H1 (cell line): ENCODE measurements around the gene AMER2. TPM values are rescaled to one million over a fixed set of nuclear protein-coding genes. Genes with fewer than 3 reads are reported as not detected.
A peak's percentile ranks its signal among the peaks of the same experiment; 100 is the strongest.

ENCODE experiments used
- CTCF ChIA-PET: fragments of 300-600 bp; sonication (Branson Sonifier 250); formaldehyde crosslinking; loops from one replicate; lab custom pipeline; 2021; ENCODE audit not compliant: partially characterized antibody; lab: Charles Lee
- POLR2A ChIA-PET: fragments of 300-600 bp; sonication (Branson Sonifier 250); formaldehyde crosslinking; loops from one replicate; lab custom pipeline; 2021; ENCODE audit warnings: inconsistent platforms; ENCODE audit not compliant: partially characterized antibody; lab: Charles Lee
- DNase-seq, 2 experiments: peaks; one replicate each; pipeline versions ENCODE4 v3.0.0 to v3.0.0-alpha.2; 2010 to 2022; ENCODE audit warnings: low spot score in 2 of 2, low read depth in 1 of 2, mixed read lengths in 1 of 2
- FAIRE-seq: peaks from 2 replicates; lab custom pipeline; 2011; peaks lifted over from hg19 to GRCh38; lab: Jason Lieb, UNC
- H2AFZ ChIP-seq: 2 replicates; pipeline ENCODE4 v1.8.1; 2012; ENCODE audit warnings: low read length, inconsistent platforms
- H2AK5ac ChIP-seq: 2 replicates; pipeline ENCODE4 v1.6.1; 2013; ENCODE audit warnings: low read depth, low read length
- H2BK120ac ChIP-seq: replicated peaks from 2 replicates; pipeline ENCODE3; 2013; ENCODE audit warnings: low read depth, low read length, inconsistent platforms
- H2BK12ac ChIP-seq: 2 replicates; pipeline ENCODE4 v1.6.1; 2013; ENCODE audit warnings: low read depth, low read length
- H2BK15ac ChIP-seq: 2 replicates; pipeline ENCODE4 v1.6.1; 2013; ENCODE audit warnings: low read length
- H2BK20ac ChIP-seq: 2 replicates; pipeline ENCODE4 v1.6.1; 2013; ENCODE audit warnings: low read length
- H2BK5ac ChIP-seq: 2 replicates; pipeline ENCODE4 v1.6.1; 2013; ENCODE audit warnings: low read depth, low read length
- H3K14ac ChIP-seq: 2 replicates; pipeline ENCODE4 v1.6.1; 2013; ENCODE audit warnings: inconsistent platforms; ENCODE audit not compliant: insufficient read length
- H3K18ac ChIP-seq: 2 replicates; pipeline ENCODE4 v1.6.1; 2013; ENCODE audit warnings: low read length; ENCODE audit errors: extremely low read depth
- H3K23ac ChIP-seq: 2 replicates; pipeline ENCODE4 v1.6.1; 2013; ENCODE audit warnings: inconsistent platforms; ENCODE audit not compliant: insufficient read length
- H3K23me2 ChIP-seq: 2 replicates; pipeline ENCODE4 v1.6.1; 2013; ENCODE audit warnings: low read depth, low read length
- H3K27ac ChIP-seq: 2 replicates; pipeline ENCODE4 v1.6.1; 2011; ENCODE audit warnings: low read depth, low read length, inconsistent platforms
- H3K27me3 ChIP-seq, 4 experiments: replicated peaks in 1 of 4; 1 replicate in 1 of 4; 2 replicates in 3 of 4; pipeline versions ENCODE4 v1.6.1 to v1.8.1; 2011 to 2013; ENCODE audit warnings: low read length in 3 of 4, mild to moderate bottlenecking in 3 of 4, inconsistent platforms in 2 of 4, mixed read lengths in 2 of 4, moderate library complexity in 1 of 4; ENCODE audit not compliant: control insufficient read depth in 3 of 4, insufficient read depth in 3 of 4; ENCODE audit errors: extremely low read depth in 1 of 4
- H3K36me3 ChIP-seq, 4 experiments: 2 replicates each; pipeline versions ENCODE4 v1.6.1 to v1.8.1; 2011 to 2013; ENCODE audit warnings: mild to moderate bottlenecking in 4 of 4, low read length in 3 of 4, moderate library complexity in 2 of 4, control low read depth in 1 of 4, inconsistent platforms in 1 of 4; ENCODE audit not compliant: insufficient read depth in 4 of 4, control insufficient read depth in 2 of 4
- H3K4ac ChIP-seq: replicated peaks from 2 replicates; pipeline ENCODE3; 2013; ENCODE audit warnings: low read length, low read depth, mixed read lengths, inconsistent platforms; ENCODE audit not compliant: insufficient read length
- H3K4me1 ChIP-seq, 4 experiments: replicated peaks in 1 of 4; 1 replicate in 1 of 4; 2 replicates in 3 of 4; pipeline versions ENCODE4 v1.6.1 to v1.8.1; 2011 to 2013; ENCODE audit warnings: low read length in 3 of 4, inconsistent platforms in 2 of 4, mixed read lengths in 1 of 4; ENCODE audit not compliant: insufficient read depth in 4 of 4, control insufficient read depth in 3 of 4
- H3K4me2 ChIP-seq, 2 experiments: 2 replicates each; pipeline versions ENCODE4 v1.6.1 to v1.8.1; 2011 to 2013; ENCODE audit warnings: low read depth in 2 of 2, low read length in 2 of 2, control low read depth in 1 of 2, inconsistent platforms in 1 of 2, mild to moderate bottlenecking in 1 of 2; ENCODE audit not compliant: insufficient read depth in 1 of 2
- H3K4me3 ChIP-seq, 4 experiments: fragments of 200-600, 300-600 bp in 1 of 4; sonication (generic), shearing (Covaris generic), sonication (Bioruptor Twin) in 1 of 4; 2 replicates each; pipeline versions ENCODE4 v1.5.1 to v1.8.1; 2011 to 2016; ENCODE audit warnings: low read length in 4 of 4, low read depth in 3 of 4, control low read depth in 2 of 4, inconsistent platforms in 2 of 4, mild to moderate bottlenecking in 2 of 4, mixed read lengths in 1 of 4, moderate library complexity in 1 of 4; ENCODE audit not compliant: insufficient read depth in 2 of 4; ENCODE audit errors: extremely low read depth in 1 of 4
- H3K56ac ChIP-seq: replicated peaks from 2 replicates; pipeline ENCODE3; 2013; ENCODE audit warnings: low read depth, mild to moderate bottlenecking, mixed read lengths, low read length, inconsistent platforms; ENCODE audit not compliant: insufficient read length
- H3K79me1 ChIP-seq: 2 replicates; pipeline ENCODE4 v1.6.1; 2013; ENCODE audit warnings: low read depth, low read length, control low read depth
- H3K79me2 ChIP-seq, 2 experiments: 2 replicates each; pipeline versions ENCODE4 v1.6.1 to v1.8.1; 2012 to 2013; ENCODE audit warnings: low read length in 2 of 2, mild to moderate bottlenecking in 2 of 2, inconsistent platforms in 1 of 2; ENCODE audit not compliant: insufficient read depth in 2 of 2, control insufficient read depth in 1 of 2
- H3K9ac ChIP-seq, 4 experiments: replicated peaks in 1 of 4; 1 replicate in 1 of 4; 2 replicates in 3 of 4; pipeline versions ENCODE4 v1.6.1 to v1.8.1; 2011 to 2013; ENCODE audit warnings: low read depth in 3 of 4, low read length in 3 of 4, control low read depth in 2 of 4, mild to moderate bottlenecking in 2 of 4, moderate library complexity in 2 of 4, inconsistent platforms in 1 of 4; ENCODE audit errors: extremely low read depth in 1 of 4
- H3K9me3 ChIP-seq, 2 experiments: 2 replicates each; pipeline versions ENCODE4 v1.6.1 to v1.8.1; 2012 to 2013; ENCODE audit warnings: mild to moderate bottlenecking in 2 of 2, moderate library complexity in 2 of 2, control low read depth in 1 of 2, inconsistent platforms in 1 of 2, low read depth in 1 of 2, low read length in 1 of 2, mixed read lengths in 1 of 2; ENCODE audit not compliant: insufficient read depth in 2 of 2
- H4K20me1 ChIP-seq, 2 experiments: replicated peaks in 1 of 2; 2 replicates each; pipeline versions ENCODE3 to v1.8.1; 2011 to 2013; ENCODE audit warnings: inconsistent platforms in 2 of 2, low read length in 2 of 2, mild to moderate bottlenecking in 1 of 2; ENCODE audit not compliant: insufficient read depth in 2 of 2, control insufficient read depth in 1 of 2
- H4K5ac ChIP-seq: 2 replicates; pipeline ENCODE4 v1.6.1; 2013; ENCODE audit warnings: low read length, low read depth, mixed read lengths, inconsistent platforms; ENCODE audit not compliant: insufficient read length
- H4K8ac ChIP-seq: 2 replicates; pipeline ENCODE4 v1.8.0; 2013; ENCODE audit warnings: mild to moderate bottlenecking, moderate library complexity, low read length, inconsistent platforms; ENCODE audit not compliant: insufficient read depth; ENCODE audit errors: extremely low read depth
- H4K91ac ChIP-seq: replicated peaks from 2 replicates; pipeline ENCODE3; 2013; ENCODE audit warnings: low read length, mixed read lengths, inconsistent platforms; ENCODE audit not compliant: insufficient read length
- HDAC2 ChIP-seq, 2 experiments: fragments of 300-600 bp in 1 of 2; sonication (generic) in 1 of 2; IDR thresholded peaks; 2 replicates each; pipeline ENCODE4 v1.6.1; 2011 to 2012; ENCODE audit warnings: low read depth in 2 of 2, low read length in 2 of 2, mild to moderate bottlenecking in 2 of 2, moderate library complexity in 2 of 2, borderline replicate concordance in 1 of 2, inconsistent platforms in 1 of 2
- NANOG ChIP-seq: IDR thresholded peaks from 2 replicates; pipeline ENCODE4 v1.6.1; 2011; ENCODE audit warnings: low read length, low read depth, mild to moderate bottlenecking, inconsistent platforms; ENCODE audit not compliant: insufficient read depth, poor library complexity, severe bottlenecking
- NRF1 ChIP-seq: IDR thresholded peaks from 2 replicates; pipeline ENCODE4 v1.6.1; 2011; ENCODE audit warnings: mild to moderate bottlenecking, low read depth, low read length, improper control_type of control experiment
- RAD21 ChIP-seq, 2 experiments: IDR thresholded peaks in 1 of 2; conservative IDR thresholded peaks in 1 of 2; 2 replicates each; pipeline ENCODE4 v1.6.1; 2011; ENCODE audit warnings: low read depth in 2 of 2, low read length in 2 of 2, improper control_type of control experiment in 1 of 2, inconsistent platforms in 1 of 2, mild to moderate bottlenecking in 1 of 2, moderate library complexity in 1 of 2
- SP4 ChIP-seq: IDR thresholded peaks from 2 replicates; pipeline ENCODE4 v1.6.1; 2012; ENCODE audit warnings: low read length, inconsistent platforms
- YY1 ChIP-seq: IDR thresholded peaks from 2 replicates; pipeline ENCODE4 v1.6.1; 2011; ENCODE audit warnings: low read depth, mild to moderate bottlenecking, low read length
- WGBS, 2 experiments: shearing (Covaris generic) in 1 of 2; methylation state at CpG; one replicate each; pipeline versions ENCODE4 v1.1.6 to v1.1.7; 2013 to 2015; ENCODE audit warnings: low lambda C conversion rate in 2 of 2, mixed read lengths in 2 of 2, inconsistent platforms in 1 of 2, low coverage in 1 of 2, missing lambda C conversion rate in 1 of 2; ENCODE audit not compliant: insufficient replicate concordance in 2 of 2, insufficient coverage in 1 of 2, insufficient read length in 1 of 2; ENCODE audit errors: extremely low coverage in 1 of 2, missing lambda C conversion rate in 1 of 2; 5-methylcytosine and 5-hydroxymethylcytosine counted together
- polyA plus RNA-seq, 7 experiments: library from polyadenylated mRNA; depleted of rRNA in 3 of 7; stranded (reverse) in 5 of 7; unstranded in 2 of 7; fragments of >200 nt in 5 of 7; fragments of 200-250 nt in 2 of 7; gene quantifications; 1 replicate in 5 of 7; 2 replicates in 1 of 7; 4 replicates in 1 of 7; pipeline versions ENCODE4 v1.2.1 to v1.2.3, GENCODE V29; 2011 to 2013; ENCODE audit warnings: missing spikeins in 2 of 7, mixed read lengths in 2 of 7
- total RNA-seq: library from RNA; stranded (reverse); fragmentation: NEBNext Ultra II Directional; extraction: Animal tissue kit (Norgen Biotek cat#: 25700); gene quantifications from 2 replicates; pipeline ENCODE4 v1.2.1, GENCODE V29; 2021

Gene AMER2
- total and polyA plus RNA-seq, 2 of the 8 experiments (the other 6 are each of a cell fraction or from before 2014, with no cell fraction given): 0.14 to 0.50 TPM

- Histone ChIP-seq H2AFZ (no peak overlapping the region), H3K4me2 (peak overlapping the region; percentile 31 to 37; a peak in 2 of 4 replicates)
Observed at GRCh38 chr13:25153736-25154135, 18.4 kb downstream of the AMER2 start.

More at GRCh38 chr13:25153736-25154135, 18.4 kb downstream of the AMER2 start:
- Histone ChIP-seq H3K27me3 (no peaks in the 10 kb centered on the region; a peak in 2 of 7 replicates), H3K9me3 (no peaks in the 10 kb centered on the region), H4K20me1 (no peaks in the 10 kb centered on the region), H4K91ac (no peak overlapping the region), H3K56ac (no peak overlapping the region), H2BK20ac (no peak overlapping the region), H3K4me3 (no peak overlapping the region), H3K9ac (no peak overlapping the region; a peak in 1 of 7 replicates), H2BK12ac (no peak overlapping the region), H3K36me3 (no peaks in the 10 kb centered on the region), H3K4ac (no peak overlapping the region), H3K27ac (no peak overlapping the region), H3K23ac (no peak overlapping the region), H4K8ac (no peak overlapping the region), H2BK15ac (no peak overlapping the region), H3K14ac (no peak overlapping the region), H3K4me1 (peaks cover 0 to 16% (median 8%) of the 10 kb centered on the region in 4 experiments; a peak in 6 of 7 replicates), H3K18ac (no peak overlapping the region), H3K79me1 (no peaks in the 10 kb centered on the region), H2BK5ac (0 out of 2 replicates have a peak overlapping the region, but pooled peaks have one; percentile 36), H4K5ac (no peak overlapping the region), H3K23me2 (no peaks in the 10 kb centered on the region), H2AK5ac (no peak overlapping the region), H3K79me2 (no peaks in the 10 kb centered on the region), H2BK120ac (peak overlapping the region; percentile 73)
- WGBS, 2 experiments: 23% methylated on average over 2 of the region's 2 CpGs; no CpG with 5 or more reads in 1 of the 2 experiments
- CTCF ChIA-PET: interaction anchor here (0.8 to 5.0 kb wide), 6 partner anchors 13 to 96 kb away, joined by 3 to 21 read pairs (median 3); partner anchors contain the start of gene AMER2
- TF ChIP-seq YY1 (0 out of 2 replicates have a peak, but pooled peaks have one; percentile 20), SP4 (no peak), HDAC2 (IDR thresholded peaks at IDR 0.05; ENCODE audit: borderline replicate concordance in 1 of 2, low read depth in 2 of 2, low read length in 2 of 2) (0 out of 4 replicates have a peak, but pooled peaks of 1 of the 2 experiments have one; percentile 48), NANOG (peak; percentile 49), NRF1 (no peak), RAD21 (IDR thresholded peaks at IDR 0.05 in 1 of 2, conservative IDR thresholded peaks at IDR 0.05 in 1 of 2; ENCODE audit: low read depth in 2 of 2, low read length in 2 of 2) (no peak; a peak in 1 of 4 replicates)
- DNase-seq: no peak
- POLR2A ChIA-PET: interaction anchor here (0.9 to 1.5 kb wide), 3 partner anchors 14 to 36 kb away, joined by 3 to 4 read pairs (median 3); no protein-coding TSS in a partner anchor
- peak; percentile 85 for FAIRE-seq
